WTC11 (cell line): ENCODE results near the gene MAPKAPK5. TPM values are rescaled to one million over a fixed set of nuclear protein-coding genes. Genes with fewer than 3 reads are reported as not detected.

ENCODE experiments used
- ATAC-seq: fragments of 200-7000 bp; cut with Tn5 transposase; 2 replicates; pipeline ENCODE4 v1.10.0; 2021; ENCODE audit warnings: mild to moderate bottlenecking, moderate library complexity
- CTCF ChIA-PET: fragments of 300-600 bp; sonication (Branson Sonifier 250); formaldehyde crosslinking; loops from one replicate; lab custom pipeline; 2021; ENCODE audit warnings: antibody characterized with exemption; lab: Charles Lee
- POLR2A ChIA-PET: fragments of 350-600 bp; sonication (Branson Sonifier 250); formaldehyde crosslinking; loops from one replicate; lab custom pipeline; 2021; ENCODE audit warnings: antibody characterized with exemption; lab: Charles Lee
- DNase-seq: peaks from one replicate; pipeline ENCODE4 v3.0.0; 2021; ENCODE audit warnings: low spot score
- H3K27ac Mint-ChIP-seq: 2 replicates; pipeline ENCODE4 v1.8.0; 2021; ENCODE audit warnings: mixed read lengths
- H3K27me3 Mint-ChIP-seq: 2 replicates; pipeline ENCODE4 v1.8.0; 2021; ENCODE audit warnings: low read depth, mild to moderate bottlenecking, moderate library complexity, mixed read lengths
- H3K36me3 Mint-ChIP-seq: 2 replicates; pipeline ENCODE4 v1.8.0; 2021; ENCODE audit warnings: mixed read lengths
- H3K4me1 Mint-ChIP-seq: 2 replicates; pipeline ENCODE4 v1.8.0; 2022; ENCODE audit warnings: mixed read lengths
- H3K4me3 Mint-ChIP-seq: 2 replicates; pipeline ENCODE4 v1.8.0; 2021; ENCODE audit warnings: mild to moderate bottlenecking, moderate library complexity, mixed read lengths
- H3K9me3 Mint-ChIP-seq: 2 replicates; pipeline ENCODE4 v1.8.0; 2021; ENCODE audit warnings: mixed read lengths
- ETV6 ChIP-seq: sonication (generic); formaldehyde crosslinking; IDR thresholded peaks from 2 replicates; pipeline ENCODE4 v1.8.1; 2022; ENCODE audit warnings: mild to moderate bottlenecking, missing genetic modification reagents
- FOXJ3 ChIP-seq: sonication (generic); formaldehyde crosslinking; IDR thresholded peaks from 2 replicates; pipeline ENCODE4 v1.9.0; 2021; ENCODE audit warnings: missing genetic modification reagents, mild to moderate bottlenecking, borderline replicate concordance
- NR1H2 ChIP-seq: sonication (generic); formaldehyde crosslinking; IDR thresholded peaks from 2 replicates; pipeline ENCODE4 v1.9.0; 2021; ENCODE audit warnings: mild to moderate bottlenecking, moderate library complexity, missing genetic modification reagents
- NR2C2 ChIP-seq: sonication (generic); formaldehyde crosslinking; IDR thresholded peaks from 2 replicates; pipeline ENCODE4 v1.8.0; 2022; ENCODE audit warnings: mild to moderate bottlenecking, missing genetic modification reagents
- OVOL2 ChIP-seq: fragments of 250-450 bp; sonication (Bioruptor Pico); IDR thresholded peaks from 2 replicates; pipeline ENCODE4 v1.9.0; 2021; ENCODE audit warnings: mild to moderate bottlenecking, borderline replicate concordance
- SMAD4 ChIP-seq: sonication (generic); formaldehyde crosslinking; IDR thresholded peaks from 2 replicates; pipeline ENCODE4 v1.8.0; 2022; ENCODE audit warnings: mild to moderate bottlenecking, missing genetic modification reagents
- ZNF219 ChIP-seq: sonication (generic); formaldehyde crosslinking; IDR thresholded peaks from 2 replicates; pipeline ENCODE4 v1.8.0; 2023; ENCODE audit warnings: missing genetic modification reagents, mild to moderate bottlenecking, borderline replicate concordance
- ZNF232 ChIP-seq: sonication (generic); formaldehyde crosslinking; IDR thresholded peaks from 2 replicates; pipeline ENCODE4 v1.8.0; 2022; ENCODE audit warnings: mild to moderate bottlenecking, missing genetic modification reagents
- ZNF396 ChIP-seq: fragments of 250-450 bp; sonication (Bioruptor Pico); IDR thresholded peaks from 2 replicates; pipeline ENCODE4 v1.8.0; 2021; ENCODE audit warnings: mild to moderate bottlenecking, moderate library complexity, borderline replicate concordance
- ZNF416 ChIP-seq: fragments of 250-450 bp; sonication (Bioruptor Pico); IDR thresholded peaks from 2 replicates; pipeline ENCODE4 v1.9.0; 2021; ENCODE audit warnings: mild to moderate bottlenecking, inconsistent platforms
- ZNF671 ChIP-seq: fragments of 250-450 bp; sonication (Bioruptor Pico); IDR thresholded peaks from 2 replicates; pipeline ENCODE4 v1.8.0; 2021; ENCODE audit warnings: mild to moderate bottlenecking
- total RNA-seq: library from RNA; stranded (reverse); gene quantifications from 3 replicates; pipeline ENCODE4 v1.2.3, GENCODE V29; 2021
- TF ChIP-seq, protein P1 (sequence below): sonication (generic); formaldehyde crosslinking; IDR thresholded peaks from 2 replicates; pipeline ENCODE4 v1.8.1; 2022; ENCODE audit warnings: low read depth, missing genetic modification reagents, borderline replicate concordance
- TF ChIP-seq, protein P2 (sequence below): sonication (generic); formaldehyde crosslinking; IDR thresholded peaks from 2 replicates; pipeline ENCODE4 v1.8.0; 2022; ENCODE audit warnings: mild to moderate bottlenecking, missing genetic modification reagents
- TF ChIP-seq, protein P3 (sequence below): fragments of 250-450 bp; sonication (Bioruptor Pico); IDR thresholded peaks from 2 replicates; pipeline ENCODE4 v1.9.0; 2021; ENCODE audit warnings: mild to moderate bottlenecking
- TF ChIP-seq, protein P4 (sequence below): sonication (generic); formaldehyde crosslinking; IDR thresholded peaks from 2 replicates; pipeline ENCODE4 v1.8.1; 2022; ENCODE audit warnings: mild to moderate bottlenecking, moderate library complexity, missing genetic modification reagents
- TF ChIP-seq, protein P5 (sequence below): sonication (generic); formaldehyde crosslinking; conservative IDR thresholded peaks from 2 replicates; pipeline ENCODE4 v1.8.1; 2022; ENCODE audit warnings: mild to moderate bottlenecking, missing genetic modification reagents
- TF ChIP-seq, protein P6 (sequence below): fragments of 250-450 bp; sonication (Bioruptor Pico); IDR thresholded peaks from 2 replicates; pipeline ENCODE4 v1.9.0; 2021; ENCODE audit warnings: mild to moderate bottlenecking, borderline replicate concordance
- TF ChIP-seq, protein P7 (sequence below): fragments of 250-450 bp; sonication (Bioruptor Pico); conservative IDR thresholded peaks from 2 replicates; pipeline ENCODE4 v1.9.0; 2021; ENCODE audit warnings: mild to moderate bottlenecking
- TF ChIP-seq, protein P8 (sequence below): sonication (generic); formaldehyde crosslinking; IDR thresholded peaks from 2 replicates; pipeline ENCODE4 v1.8.1; 2023; ENCODE audit warnings: mild to moderate bottlenecking, missing genetic modification reagents, borderline replicate concordance
- TF ChIP-seq, protein P9 (sequence below): sonication (generic); formaldehyde crosslinking; IDR thresholded peaks from 2 replicates; pipeline ENCODE4 v1.8.1; 2022; ENCODE audit warnings: mild to moderate bottlenecking, missing genetic modification reagents, moderate library complexity, borderline replicate concordance

Gene MAPKAPK5
- total RNA-seq, 1 experiment from 2014 or later: 81.8 TPM

DNA sequence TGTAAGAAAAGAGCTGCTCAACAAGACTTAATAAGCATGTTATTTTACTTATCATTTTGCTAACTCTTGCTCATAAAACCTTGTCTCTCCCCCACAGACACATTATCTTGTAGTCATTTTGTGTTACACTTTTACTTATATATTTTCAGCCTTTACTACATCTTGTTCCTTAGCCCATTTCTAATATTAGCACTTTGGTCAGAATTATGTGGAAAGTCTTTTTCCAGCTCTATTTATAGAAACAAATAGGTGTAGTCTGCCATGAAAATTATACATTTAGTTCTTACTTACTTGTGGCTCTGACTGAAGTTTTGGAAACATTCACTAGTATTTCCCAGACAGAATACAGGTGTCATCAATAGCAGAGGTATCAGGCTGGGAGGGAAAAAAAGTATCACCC lies 94.8 kb downstream of the MAPKAPK5 start:
- H3K27me3 Mint-ChIP-seq: no peaks in the 10 kb centered on the region
- ChIA-PET POLR2A (interaction anchor here (0.6 kb wide), 1 partner anchor 46 kb away, joined by 3 read pairs; no protein-coding TSS in a partner anchor), CTCF (no interaction called here)
- no peaks in the 10 kb centered on the region for H3K9me3 Mint-ChIP-seq
- H3K27ac Mint-ChIP-seq: no peak overlapping the region
- H3K4me1 Mint-ChIP-seq: peaks cover 11% of the 10 kb centered on the region
- DNase-seq (no peak), ATAC-seq (no peak)
- H3K4me3 Mint-ChIP-seq: no peak overlapping the region
- TF ChIP-seq ZNF219 (CRISPR knock-in tag) (no peak), SMAD4 (no peak), ZNF396 (CRISPR knock-in tag) (no peak), ZNF671 (CRISPR knock-in tag) (no peak), ETV6 (CRISPR knock-in tag) (no peak), OVOL2 (CRISPR knock-in tag) (no peak), FOXJ3 (CRISPR knock-in tag) (no peak), NR2C2 (CRISPR knock-in tag) (no peak), NR1H2 (CRISPR knock-in tag) (no peak), ZNF416 (no peak), ZNF232 (CRISPR knock-in tag) (no peak)
- TF ChIP-seq, protein P1, sequence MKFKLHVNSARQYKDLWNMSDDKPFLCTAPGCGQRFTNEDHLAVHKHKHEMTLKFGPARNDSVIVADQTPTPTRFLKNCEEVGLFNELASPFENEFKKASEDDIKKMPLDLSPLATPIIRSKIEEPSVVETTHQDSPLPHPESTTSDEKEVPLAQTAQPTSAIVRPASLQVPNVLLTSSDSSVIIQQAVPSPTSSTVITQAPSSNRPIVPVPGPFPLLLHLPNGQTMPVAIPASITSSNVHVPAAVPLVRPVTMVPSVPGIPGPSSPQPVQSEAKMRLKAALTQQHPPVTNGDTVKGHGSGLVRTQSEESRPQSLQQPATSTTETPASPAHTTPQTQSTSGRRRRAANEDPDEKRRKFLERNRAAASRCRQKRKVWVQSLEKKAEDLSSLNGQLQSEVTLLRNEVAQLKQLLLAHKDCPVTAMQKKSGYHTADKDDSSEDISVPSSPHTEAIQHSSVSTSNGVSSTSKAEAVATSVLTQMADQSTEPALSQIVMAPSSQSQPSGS (CRISPR knock-in tag): no peak
- TF ChIP-seq, protein P2, sequence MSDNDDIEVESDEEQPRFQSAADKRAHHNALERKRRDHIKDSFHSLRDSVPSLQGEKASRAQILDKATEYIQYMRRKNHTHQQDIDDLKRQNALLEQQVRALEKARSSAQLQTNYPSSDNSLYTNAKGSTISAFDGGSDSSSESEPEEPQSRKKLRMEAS (CRISPR knock-in tag): no peak
- TF ChIP-seq, protein P3, sequence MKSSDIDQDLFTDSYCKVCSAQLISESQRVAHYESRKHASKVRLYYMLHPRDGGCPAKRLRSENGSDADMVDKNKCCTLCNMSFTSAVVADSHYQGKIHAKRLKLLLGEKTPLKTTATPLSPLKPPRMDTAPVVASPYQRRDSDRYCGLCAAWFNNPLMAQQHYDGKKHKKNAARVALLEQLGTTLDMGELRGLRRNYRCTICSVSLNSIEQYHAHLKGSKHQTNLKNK (CRISPR knock-in tag): no peak
- TF ChIP-seq, protein P4, sequence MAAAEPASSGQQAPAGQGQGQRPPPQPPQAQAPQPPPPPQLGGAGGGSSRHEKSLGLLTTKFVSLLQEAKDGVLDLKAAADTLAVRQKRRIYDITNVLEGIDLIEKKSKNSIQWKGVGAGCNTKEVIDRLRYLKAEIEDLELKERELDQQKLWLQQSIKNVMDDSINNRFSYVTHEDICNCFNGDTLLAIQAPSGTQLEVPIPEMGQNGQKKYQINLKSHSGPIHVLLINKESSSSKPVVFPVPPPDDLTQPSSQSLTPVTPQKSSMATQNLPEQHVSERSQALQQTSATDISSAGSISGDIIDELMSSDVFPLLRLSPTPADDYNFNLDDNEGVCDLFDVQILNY (CRISPR knock-in tag): no peak
- TF ChIP-seq, protein P5, sequence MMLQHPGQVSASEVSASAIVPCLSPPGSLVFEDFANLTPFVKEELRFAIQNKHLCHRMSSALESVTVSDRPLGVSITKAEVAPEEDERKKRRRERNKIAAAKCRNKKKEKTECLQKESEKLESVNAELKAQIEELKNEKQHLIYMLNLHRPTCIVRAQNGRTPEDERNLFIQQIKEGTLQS: no peak
- TF ChIP-seq, protein P6, sequence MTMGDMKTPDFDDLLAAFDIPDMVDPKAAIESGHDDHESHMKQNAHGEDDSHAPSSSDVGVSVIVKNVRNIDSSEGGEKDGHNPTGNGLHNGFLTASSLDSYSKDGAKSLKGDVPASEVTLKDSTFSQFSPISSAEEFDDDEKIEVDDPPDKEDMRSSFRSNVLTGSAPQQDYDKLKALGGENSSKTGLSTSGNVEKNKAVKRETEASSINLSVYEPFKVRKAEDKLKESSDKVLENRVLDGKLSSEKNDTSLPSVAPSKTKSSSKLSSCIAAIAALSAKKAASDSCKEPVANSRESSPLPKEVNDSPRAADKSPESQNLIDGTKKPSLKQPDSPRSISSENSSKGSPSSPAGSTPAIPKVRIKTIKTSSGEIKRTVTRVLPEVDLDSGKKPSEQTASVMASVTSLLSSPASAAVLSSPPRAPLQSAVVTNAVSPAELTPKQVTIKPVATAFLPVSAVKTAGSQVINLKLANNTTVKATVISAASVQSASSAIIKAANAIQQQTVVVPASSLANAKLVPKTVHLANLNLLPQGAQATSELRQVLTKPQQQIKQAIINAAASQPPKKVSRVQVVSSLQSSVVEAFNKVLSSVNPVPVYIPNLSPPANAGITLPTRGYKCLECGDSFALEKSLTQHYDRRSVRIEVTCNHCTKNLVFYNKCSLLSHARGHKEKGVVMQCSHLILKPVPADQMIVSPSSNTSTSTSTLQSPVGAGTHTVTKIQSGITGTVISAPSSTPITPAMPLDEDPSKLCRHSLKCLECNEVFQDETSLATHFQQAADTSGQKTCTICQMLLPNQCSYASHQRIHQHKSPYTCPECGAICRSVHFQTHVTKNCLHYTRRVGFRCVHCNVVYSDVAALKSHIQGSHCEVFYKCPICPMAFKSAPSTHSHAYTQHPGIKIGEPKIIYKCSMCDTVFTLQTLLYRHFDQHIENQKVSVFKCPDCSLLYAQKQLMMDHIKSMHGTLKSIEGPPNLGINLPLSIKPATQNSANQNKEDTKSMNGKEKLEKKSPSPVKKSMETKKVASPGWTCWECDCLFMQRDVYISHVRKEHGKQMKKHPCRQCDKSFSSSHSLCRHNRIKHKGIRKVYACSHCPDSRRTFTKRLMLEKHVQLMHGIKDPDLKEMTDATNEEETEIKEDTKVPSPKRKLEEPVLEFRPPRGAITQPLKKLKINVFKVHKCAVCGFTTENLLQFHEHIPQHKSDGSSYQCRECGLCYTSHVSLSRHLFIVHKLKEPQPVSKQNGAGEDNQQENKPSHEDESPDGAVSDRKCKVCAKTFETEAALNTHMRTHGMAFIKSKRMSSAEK (CRISPR knock-in tag): no peak
- TF ChIP-seq, protein P7, sequence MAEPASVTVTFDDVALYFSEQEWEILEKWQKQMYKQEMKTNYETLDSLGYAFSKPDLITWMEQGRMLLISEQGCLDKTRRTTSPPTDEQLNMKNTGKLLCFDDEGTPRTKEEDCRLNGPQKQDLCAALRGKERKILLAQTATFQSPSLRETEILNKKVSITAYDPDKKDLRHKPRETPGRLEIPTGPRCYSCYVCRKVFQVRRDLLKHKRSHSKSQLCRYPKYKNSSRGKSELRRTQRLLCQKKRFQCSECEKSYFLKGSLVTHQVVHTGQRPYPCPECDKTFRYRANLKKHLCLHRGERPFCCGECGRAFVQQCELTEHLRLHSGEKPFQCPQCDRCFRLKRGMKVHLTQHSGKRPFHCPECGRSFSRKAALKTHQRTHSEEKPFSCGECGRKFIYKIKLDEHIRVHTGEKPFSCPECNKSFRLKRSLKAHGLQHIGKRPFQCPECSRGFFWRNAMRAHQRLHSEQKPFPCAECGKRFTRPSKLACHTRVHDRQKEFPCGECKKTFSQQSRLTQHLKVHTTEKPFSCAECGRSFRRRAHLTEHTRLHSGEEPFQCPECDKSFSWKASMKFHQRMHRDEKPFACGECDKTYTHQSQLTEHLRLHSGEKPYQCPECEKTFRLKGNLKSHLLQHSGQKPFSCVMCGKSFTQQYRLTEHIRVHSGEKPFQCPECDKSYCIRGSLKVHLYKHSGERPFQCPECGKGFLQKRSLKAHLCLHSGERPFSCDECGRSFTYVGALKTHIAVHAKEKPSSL (CRISPR knock-in tag): no peak
- TF ChIP-seq, protein P8, sequence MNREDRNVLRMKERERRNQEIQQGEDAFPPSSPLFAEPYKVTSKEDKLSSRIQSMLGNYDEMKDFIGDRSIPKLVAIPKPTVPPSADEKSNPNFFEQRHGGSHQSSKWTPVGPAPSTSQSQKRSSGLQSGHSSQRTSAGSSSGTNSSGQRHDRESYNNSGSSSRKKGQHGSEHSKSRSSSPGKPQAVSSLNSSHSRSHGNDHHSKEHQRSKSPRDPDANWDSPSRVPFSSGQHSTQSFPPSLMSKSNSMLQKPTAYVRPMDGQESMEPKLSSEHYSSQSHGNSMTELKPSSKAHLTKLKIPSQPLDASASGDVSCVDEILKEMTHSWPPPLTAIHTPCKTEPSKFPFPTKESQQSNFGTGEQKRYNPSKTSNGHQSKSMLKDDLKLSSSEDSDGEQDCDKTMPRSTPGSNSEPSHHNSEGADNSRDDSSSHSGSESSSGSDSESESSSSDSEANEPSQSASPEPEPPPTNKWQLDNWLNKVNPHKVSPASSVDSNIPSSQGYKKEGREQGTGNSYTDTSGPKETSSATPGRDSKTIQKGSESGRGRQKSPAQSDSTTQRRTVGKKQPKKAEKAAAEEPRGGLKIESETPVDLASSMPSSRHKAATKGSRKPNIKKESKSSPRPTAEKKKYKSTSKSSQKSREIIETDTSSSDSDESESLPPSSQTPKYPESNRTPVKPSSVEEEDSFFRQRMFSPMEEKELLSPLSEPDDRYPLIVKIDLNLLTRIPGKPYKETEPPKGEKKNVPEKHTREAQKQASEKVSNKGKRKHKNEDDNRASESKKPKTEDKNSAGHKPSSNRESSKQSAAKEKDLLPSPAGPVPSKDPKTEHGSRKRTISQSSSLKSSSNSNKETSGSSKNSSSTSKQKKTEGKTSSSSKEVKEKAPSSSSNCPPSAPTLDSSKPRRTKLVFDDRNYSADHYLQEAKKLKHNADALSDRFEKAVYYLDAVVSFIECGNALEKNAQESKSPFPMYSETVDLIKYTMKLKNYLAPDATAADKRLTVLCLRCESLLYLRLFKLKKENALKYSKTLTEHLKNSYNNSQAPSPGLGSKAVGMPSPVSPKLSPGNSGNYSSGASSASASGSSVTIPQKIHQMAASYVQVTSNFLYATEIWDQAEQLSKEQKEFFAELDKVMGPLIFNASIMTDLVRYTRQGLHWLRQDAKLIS: no peak
- TF ChIP-seq, protein P9, sequence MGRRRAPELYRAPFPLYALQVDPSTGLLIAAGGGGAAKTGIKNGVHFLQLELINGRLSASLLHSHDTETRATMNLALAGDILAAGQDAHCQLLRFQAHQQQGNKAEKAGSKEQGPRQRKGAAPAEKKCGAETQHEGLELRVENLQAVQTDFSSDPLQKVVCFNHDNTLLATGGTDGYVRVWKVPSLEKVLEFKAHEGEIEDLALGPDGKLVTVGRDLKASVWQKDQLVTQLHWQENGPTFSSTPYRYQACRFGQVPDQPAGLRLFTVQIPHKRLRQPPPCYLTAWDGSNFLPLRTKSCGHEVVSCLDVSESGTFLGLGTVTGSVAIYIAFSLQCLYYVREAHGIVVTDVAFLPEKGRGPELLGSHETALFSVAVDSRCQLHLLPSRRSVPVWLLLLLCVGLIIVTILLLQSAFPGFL (CRISPR knock-in tag): no peak
- no peaks in the 10 kb centered on the region for H3K36me3 Mint-ChIP-seq
